GM19372 (cell line): ENCODE data around the gene COL1A1.

Source experiments
- ATAC-seq: cut with Tn5 transposase; IDR thresholded peaks from one replicate; pipeline ENCODE4 v1.9.1; 2021; ENCODE audit warnings: mild to moderate bottlenecking, low read depth, moderate library complexity; ENCODE audit not compliant: unreplicated experiment

COL1A1 gene

GRCh38 chr17:50175035-50175807, 26.2 kb downstream of the COL1A1 start:
- no peak for ATAC-seq

- no peak for ATAC-seq
Measured at GRCh38 chr17:50174444-50174843, 27.0 kb downstream of the COL1A1 start.

GRCh38 chr17:50173335-50173941, 28.0 kb downstream of the COL1A1 start:
- no peak for ATAC-seq

GRCh38 chr17:50172936-50173334, 28.5 kb downstream of the COL1A1 start:
- no peak for ATAC-seq

DNA sequence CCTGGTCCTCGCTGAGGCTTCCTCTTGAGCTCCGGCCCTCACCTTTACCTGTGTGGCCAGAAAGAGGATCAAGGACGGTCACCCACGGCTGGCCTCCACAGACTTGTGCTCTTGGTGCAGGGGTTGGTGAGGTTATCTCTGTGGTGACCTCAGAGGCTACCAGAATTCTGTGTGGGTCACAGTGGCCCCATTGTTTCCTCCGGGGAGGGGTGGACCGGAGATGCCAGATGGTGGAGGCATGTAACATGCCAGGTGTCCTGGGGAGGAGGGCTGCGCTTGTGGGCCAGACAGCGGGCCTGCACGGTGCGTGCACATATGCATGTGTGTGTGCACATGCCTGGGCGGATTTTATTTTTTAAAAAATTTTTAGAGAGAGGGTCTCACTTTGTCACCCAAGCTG, 29.3 kb downstream of the COL1A1 start:
- ATAC-seq, result no peak

DNA sequence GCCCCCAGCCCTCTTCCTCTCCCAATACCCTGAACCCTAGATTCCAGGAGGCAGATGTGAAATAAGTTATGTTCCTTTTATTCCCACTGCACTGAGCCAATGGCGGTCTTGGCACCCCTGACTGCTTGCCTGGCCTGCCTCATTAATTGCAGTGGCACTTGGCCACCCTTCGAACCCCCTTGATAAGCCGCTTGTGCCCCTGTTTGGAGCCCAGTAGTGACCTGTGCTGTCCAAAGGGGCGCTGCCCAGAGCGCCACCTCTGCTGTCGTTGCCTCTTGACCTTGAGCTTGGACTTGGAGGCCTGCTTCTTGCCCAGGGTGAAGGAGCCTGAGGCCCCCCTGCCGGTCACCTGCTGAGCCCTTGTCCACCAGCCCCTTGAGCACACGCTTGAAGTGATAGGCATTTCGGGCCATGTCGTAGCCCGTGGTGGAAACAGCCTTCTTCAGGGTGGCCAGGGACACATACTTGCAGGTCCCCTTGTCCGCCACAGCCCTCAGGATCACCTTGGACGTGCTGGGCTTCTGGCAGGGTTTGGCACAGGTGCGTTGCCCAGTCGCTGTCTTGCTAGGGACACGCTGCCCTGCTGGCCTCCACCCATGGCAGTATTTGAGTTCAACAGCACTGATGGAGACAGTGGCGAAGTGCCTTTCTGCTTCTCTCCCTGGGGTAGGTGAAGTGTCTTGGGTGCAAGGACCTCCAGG, 29.9 kb downstream of the COL1A1 start:
- no peak for ATAC-seq

DNA sequence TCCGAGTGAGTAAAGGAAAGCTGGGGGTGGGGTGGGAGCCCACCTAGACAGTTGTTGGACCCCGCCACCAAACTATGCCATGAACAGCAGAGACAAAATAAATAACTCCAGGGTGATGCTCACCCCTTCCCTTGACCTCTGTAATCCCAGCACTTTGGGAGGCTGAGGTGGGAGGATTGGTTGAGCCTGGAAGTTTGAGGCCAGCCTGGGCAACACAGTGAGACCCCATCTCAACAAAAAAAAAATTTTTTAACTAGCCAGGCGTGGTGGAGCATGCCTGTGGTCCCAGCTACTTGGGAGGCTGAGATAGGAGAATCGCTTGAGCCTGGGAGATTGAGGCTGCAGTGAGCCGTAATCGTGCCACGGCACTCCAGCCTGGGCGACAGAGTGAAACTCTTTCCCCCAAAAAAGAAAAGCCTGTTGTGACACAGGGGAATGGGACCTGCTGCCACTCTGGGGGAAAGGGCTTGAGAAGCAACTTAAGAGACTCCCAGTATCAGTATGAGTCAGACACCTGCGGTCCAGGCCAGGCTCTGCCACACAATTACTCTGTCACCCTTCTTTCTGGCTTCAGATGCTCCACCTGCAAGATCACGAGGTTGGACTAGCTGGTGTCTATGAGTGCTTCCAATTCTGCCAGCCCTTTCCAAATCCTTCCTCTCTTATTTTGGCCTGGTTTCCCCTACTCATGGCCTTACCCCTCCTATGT, 30.6 kb downstream of the COL1A1 start:
- ATAC-seq, result no peak

DNA sequence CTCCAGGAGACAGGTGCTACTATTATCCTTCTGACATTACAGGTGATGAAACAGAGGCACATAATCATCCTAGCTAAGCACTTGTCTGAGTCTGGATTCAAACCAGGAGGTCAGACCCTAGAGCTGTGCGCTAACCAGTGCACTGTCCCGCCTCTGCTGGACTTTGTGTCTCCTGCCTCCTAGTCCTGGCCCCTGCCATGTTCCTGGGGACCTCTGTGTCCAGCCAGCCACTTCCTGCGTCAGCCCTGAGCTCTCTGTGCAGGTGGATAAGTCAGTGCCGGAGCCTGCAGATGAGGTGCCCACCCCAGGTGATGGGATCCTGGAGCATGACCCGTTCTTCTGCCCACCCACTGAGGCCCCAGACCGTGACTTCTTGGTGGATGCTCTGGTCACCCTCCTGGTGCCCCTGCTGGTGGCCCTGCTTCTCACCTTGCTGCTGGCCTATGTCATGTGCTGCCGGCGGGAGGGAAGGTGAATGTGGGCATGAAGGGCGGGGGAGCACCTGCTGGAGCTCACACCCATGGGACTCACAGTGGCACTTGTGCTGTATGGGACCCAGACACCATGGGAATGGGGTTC, 31.5 kb downstream of the COL1A1 start:
- no peak for ATAC-seq

GRCh38 chr17:50169121-50169764, 32.2 kb downstream of the COL1A1 start:
- ATAC-seq, result no peak

- ATAC-seq, result no peak
Measured at GRCh38 chr17:50168319-50168718, 33.1 kb downstream of the COL1A1 start.

GRCh38 chr17:50167371-50167770, 34.1 kb downstream of the COL1A1 start:
- no peak for ATAC-seq

DNA sequence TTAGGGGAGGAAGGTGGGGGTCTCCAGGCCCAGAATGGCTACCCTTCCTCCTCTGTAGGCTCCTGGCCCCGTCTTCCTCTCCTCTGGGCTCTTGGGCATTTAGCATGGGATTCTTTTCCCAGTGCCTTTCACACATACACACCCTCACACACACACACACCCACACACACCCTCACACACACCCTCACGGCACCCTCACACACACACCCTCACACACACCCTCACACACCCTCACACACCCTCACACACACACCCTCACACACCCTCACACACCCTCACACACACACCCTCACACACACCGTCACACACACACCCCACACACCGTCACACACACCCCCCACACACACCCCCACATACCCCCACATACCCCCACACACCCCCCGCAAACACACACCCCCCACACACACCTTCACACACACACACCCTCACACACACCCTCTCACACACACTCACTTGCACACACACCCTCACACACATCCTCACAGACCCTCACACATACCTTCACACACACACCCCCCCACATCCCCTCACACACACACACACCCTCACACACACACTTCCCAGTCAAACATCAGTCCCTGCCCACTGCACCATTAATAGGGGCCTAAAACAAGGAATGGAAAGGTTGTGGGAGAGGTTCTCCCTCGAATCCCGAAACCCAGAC, 34.8 kb downstream of the COL1A1 start:
- no peak for ATAC-seq

- no peak for ATAC-seq
Measured at GRCh38 chr17:50165867-50166517, 35.4 kb downstream of the COL1A1 start, which contains the start of gene SGCA. SGCA (plus strand) TSS chr17:50166005; CDS start chr17:50166041, 36 bp downstream.

DNA sequence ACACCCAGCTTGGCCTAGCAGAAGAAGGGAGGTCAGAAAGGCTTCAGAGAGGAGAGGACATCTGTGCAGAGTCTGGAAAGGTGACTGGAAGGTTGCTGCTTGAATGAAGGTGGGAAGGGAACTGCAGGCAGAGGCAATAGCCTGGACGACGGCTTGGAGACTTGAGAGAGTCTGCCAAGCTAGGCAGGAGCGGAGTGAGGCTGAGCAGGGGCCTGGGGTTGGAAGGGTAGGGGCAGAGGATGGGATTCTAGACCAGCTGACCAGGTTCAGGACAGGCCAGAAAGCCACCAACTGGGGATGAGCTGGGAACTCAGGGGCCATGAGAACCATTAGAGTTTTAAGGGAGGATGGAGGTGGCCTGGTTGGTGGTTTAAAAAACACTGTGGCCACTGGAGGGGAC, 36.0 kb downstream of the COL1A1 start:
- ATAC-seq, result no peak

GRCh38 chr17:50165066-50165465, 36.4 kb downstream of the COL1A1 start:
- no peak for ATAC-seq

DNA sequence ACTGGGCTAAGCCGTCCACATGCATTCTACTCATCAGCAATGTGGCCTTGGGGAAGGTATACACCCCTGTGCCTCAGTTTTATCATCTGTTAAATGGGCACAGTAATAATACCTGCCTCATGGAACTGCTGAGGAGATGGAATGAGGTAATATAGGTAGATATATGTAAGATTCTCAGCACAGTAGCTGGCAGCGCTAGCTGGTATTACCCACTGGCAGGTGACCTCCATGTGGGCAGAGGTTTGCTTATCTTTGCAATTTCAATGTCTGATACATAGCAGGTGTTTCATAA, 36.8 kb downstream of the COL1A1 start:
- no peak for ATAC-seq

DNA sequence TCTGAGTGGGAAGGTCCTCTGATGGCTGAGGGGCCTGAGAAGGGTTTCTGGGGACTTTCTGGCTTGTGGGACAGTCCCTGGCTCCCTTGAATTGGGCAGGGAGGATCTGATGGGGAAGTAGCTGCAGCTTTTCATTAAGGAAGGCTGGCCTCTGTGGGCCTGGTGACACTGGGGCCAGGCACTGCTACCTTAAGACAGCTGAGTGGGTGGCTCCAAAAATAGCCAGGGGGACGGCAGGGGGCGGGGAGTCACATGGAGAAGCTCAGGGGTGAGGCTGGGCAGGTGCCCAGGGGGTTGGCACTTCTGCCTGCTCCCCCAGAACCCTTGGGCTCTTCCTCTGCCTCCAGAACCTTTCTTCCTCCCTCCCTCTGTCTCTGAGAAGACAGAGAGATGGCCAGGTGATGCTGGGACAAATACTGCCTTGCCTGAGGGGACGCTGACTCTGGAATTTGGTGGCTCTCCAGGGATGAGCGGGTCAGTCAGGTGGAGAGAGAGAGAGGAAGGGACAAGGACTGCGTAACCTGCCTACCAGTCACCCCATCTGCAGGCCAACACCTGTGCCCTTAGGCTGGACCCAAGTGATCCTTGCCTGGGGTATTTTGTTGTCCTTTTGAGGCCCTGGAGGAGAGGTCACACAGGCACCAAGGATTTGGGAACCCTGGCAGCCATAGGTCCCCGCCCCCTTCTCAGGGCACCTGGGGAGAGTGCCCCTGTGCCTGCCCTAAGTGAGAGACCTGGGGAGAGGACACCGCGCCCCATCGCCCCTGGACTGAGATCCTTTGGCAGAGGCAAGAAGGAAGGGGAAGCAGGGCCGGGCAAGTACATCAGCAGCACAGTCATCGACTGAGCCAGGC, 37.4 kb downstream of the COL1A1 start:
- ATAC-seq, result no peak

DNA sequence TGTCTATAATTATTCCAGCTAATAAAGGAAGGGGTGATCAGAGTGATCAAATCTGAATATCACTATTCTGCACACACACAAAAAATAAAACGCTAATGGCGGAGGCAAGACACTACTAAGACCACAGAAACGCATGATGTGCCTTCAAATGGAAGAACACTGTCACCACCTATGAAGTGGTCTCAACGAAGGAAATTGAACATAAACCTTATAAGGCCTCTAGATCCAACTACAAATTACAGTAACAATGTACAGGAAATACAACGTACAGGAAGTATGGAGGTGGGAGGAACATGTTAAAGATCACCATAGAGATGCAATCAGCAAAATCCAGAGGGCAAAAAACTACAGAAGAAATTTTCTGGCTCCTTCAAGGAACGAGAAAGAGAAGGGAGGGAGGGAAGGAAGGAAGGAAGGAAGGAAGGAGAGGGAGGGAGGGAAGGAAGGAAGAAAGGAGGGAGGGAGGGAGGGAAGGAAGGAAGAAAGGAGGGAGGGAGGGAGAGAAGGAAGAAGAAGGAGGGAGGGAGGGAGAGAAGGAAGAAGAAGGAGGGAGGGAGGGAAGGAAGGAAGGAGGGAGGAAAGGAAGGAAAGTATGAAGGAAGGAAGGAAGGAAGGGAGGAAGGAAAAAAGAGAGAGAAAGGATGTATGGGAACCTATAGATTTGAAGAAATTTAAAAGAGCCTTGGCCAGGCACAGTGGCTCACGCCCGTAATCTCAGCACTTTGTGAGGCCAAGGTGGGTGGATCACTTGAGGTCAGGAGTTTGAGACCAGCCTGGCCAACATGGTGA, 38.8 kb downstream of the COL1A1 start:
- ATAC-seq, result no peak
